HepG2 (cell line): ENCODE data around the gene SEMA6B. TPM values are rescaled to one million over a fixed set of nuclear protein-coding genes. Genes with fewer than 3 reads are reported as not detected.

ENCODE experiments used
- BCL6 ChIP-seq: IDR thresholded peaks from 2 replicates; pipeline ENCODE4 v1.6.1; 2016; ENCODE audit warnings: missing genetic modification reagents, missing compliant biosample characterization
- CBFB ChIP-seq: sonication (generic); formaldehyde crosslinking; IDR thresholded peaks from 2 replicates; pipeline ENCODE4 v1.4.0; 2020; ENCODE audit warnings: missing genetic modification reagents
- CREB1 ChIP-seq, 2 experiments: fragments of 450-650 bp in 1 of 2; IDR thresholded peaks; 2 replicates each; pipeline ENCODE4 v1.6.1; 2016 to 2017; ENCODE audit warnings: control low read depth in 1 of 2, mild to moderate bottlenecking in 1 of 2, missing compliant biosample characterization in 1 of 2, missing genetic modification characterization in 1 of 2
- DR1 ChIP-seq: sonication (generic); formaldehyde crosslinking; IDR thresholded peaks from 2 replicates; pipeline ENCODE4 v1.8.0; 2021; ENCODE audit warnings: mild to moderate bottlenecking, missing genetic modification reagents, inconsistent platforms
- NAIF1 ChIP-seq: sonication (generic); formaldehyde crosslinking; IDR thresholded peaks from 2 replicates; pipeline ENCODE4 v1.5.0; 2020; ENCODE audit warnings: mild to moderate bottlenecking, missing genetic modification reagents, borderline replicate concordance
- SALL2 ChIP-seq: sonication (generic); formaldehyde crosslinking; IDR thresholded peaks from 2 replicates; pipeline ENCODE4 v1.8.1; 2023; ENCODE audit warnings: mild to moderate bottlenecking, missing genetic modification reagents, inconsistent platforms
- STAT5B ChIP-seq: sonication (generic); formaldehyde crosslinking; IDR thresholded peaks from 2 replicates; pipeline ENCODE4 v1.4.0; 2020; ENCODE audit warnings: missing genetic modification reagents
- TCF7 ChIP-seq: sonication (generic); IDR thresholded peaks from 2 replicates; pipeline ENCODE4 v1.6.1; 2016; ENCODE audit warnings: antibody characterized with exemption, low read depth
- THYN1 ChIP-seq: sonication (generic); formaldehyde crosslinking; IDR thresholded peaks from 2 replicates; pipeline ENCODE4 v1.8.1; 2023; ENCODE audit warnings: low read depth, mild to moderate bottlenecking, moderate library complexity, missing genetic modification reagents, borderline replicate concordance
- ZFY ChIP-seq: sonication (generic); formaldehyde crosslinking; IDR thresholded peaks from 2 replicates; pipeline ENCODE4 v1.4.0; 2020; ENCODE audit warnings: missing genetic modification reagents
- ZFYVE20 ChIP-seq: sonication (generic); formaldehyde crosslinking; IDR thresholded peaks from 2 replicates; pipeline ENCODE4 v1.8.0; 2023; ENCODE audit warnings: low read depth, mild to moderate bottlenecking, moderate library complexity, missing genetic modification reagents, borderline replicate concordance
- ZNF629 ChIP-seq: sonication (generic); formaldehyde crosslinking; conservative IDR thresholded peaks from 2 replicates; pipeline ENCODE4 v1.5.0; 2020; ENCODE audit warnings: missing genetic modification reagents
- polyA plus RNA-seq, 8 experiments: library from polyadenylated mRNA; depleted of rRNA in 3 of 8; stranded (reverse) in 7 of 8; unstranded in 1 of 8; fragments of >200 nt; fragmentation: Illumina TruSeq in 4 of 8; extraction: Trizol in 4 of 8; gene quantifications; 2 replicates each; pipeline versions ENCODE4 v1.2.1 to v1.2.3, GENCODE V29; 2011 to 2016; ENCODE audit warnings: low read depth in 4 of 8, missing spikeins in 1 of 8, mixed read lengths in 1 of 8; ENCODE audit not compliant: insufficient read depth in 1 of 8
- total RNA-seq, 5 experiments: library from RNA; depleted of rRNA; stranded (reverse); fragments of >200 nt; fragmentation: Illumina TruSeq; extraction: Trizol; gene quantifications; 2 replicates each; pipeline ENCODE4 v1.2.3, GENCODE V29; 2016; ENCODE audit warnings: low read depth in 1 of 5
- TF ChIP-seq, protein P1 (sequence below): sonication (generic); formaldehyde crosslinking; IDR thresholded peaks from 2 replicates; pipeline ENCODE4 v1.5.1; 2020; ENCODE audit warnings: mild to moderate bottlenecking, missing genetic modification reagents, borderline replicate concordance
- TF ChIP-seq, protein P2 (sequence below): sonication (generic); formaldehyde crosslinking; IDR thresholded peaks from 2 replicates; pipeline ENCODE4 v1.4.0; 2020; ENCODE audit warnings: missing genetic modification reagents
- TF ChIP-seq, protein P3 (sequence below): sonication (generic); formaldehyde crosslinking; IDR thresholded peaks from 2 replicates; pipeline ENCODE4 v1.5.0; 2020; ENCODE audit warnings: missing genetic modification reagents
- TF ChIP-seq, protein P4 (sequence below): fragments of 450-650 bp; IDR thresholded peaks from 2 replicates; pipeline ENCODE4 v1.6.1; 2017
- TF ChIP-seq, protein P5 (sequence below): sonication (generic); formaldehyde crosslinking; IDR thresholded peaks from 2 replicates; pipeline ENCODE4 v1.8.0; 2022; ENCODE audit warnings: missing genetic modification reagents, low read depth, mild to moderate bottlenecking, borderline replicate concordance
- TF ChIP-seq, protein P6 (sequence below): sonication (generic); formaldehyde crosslinking; IDR thresholded peaks from 2 replicates; pipeline ENCODE4 v1.4.0; 2020; ENCODE audit warnings: missing genetic modification reagents

The SEMA6B gene
- total and polyA plus RNA-seq, 2 of the 13 experiments (the other 11 are each of a cell fraction or from before 2014, with no cell fraction given) = 45.5 to 67.1 TPM

DNA sequence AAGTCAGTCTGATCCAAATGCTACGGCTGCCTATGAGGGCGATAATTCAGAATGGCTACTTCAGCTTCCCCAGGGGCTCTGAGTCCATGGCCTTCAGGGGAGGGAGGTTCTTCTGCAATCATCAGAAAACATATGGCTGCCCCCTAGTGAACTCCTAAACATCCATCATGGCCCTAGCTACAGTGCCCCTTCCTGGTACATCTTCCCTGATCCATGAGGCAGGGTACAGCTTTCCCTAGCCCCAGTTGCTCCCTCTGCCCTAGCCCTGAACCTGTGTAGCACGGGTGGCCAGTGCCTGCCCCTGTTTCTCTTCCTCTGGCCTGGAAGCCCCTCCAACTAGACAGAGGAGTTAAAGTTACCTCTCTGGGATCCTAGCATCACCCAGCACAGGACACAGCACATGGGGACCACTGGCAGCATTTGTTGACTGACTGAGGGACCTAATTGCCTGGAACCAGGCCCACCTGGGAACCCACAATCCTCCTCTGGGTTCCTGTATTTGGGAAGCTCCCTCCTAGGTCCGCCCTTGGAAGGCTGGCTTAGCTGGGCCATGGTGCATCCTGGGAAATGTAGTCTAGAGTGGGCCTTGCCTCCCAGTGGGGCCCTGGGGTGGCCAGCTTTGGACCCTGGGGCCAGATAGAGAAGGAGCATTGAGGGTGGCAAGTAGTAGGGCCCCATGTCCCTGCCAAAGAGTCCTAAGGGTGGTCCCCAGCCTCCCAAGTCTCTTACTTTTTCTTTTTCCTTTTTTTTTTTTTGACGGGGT lies 17.7 kb upstream of the SEMA6B start (continued):
- no peak for TF ChIP-seq NAIF1
- TF ChIP-seq DR1 (CRISPR knock-in tag) = no peak
- TF ChIP-seq, protein P1, sequence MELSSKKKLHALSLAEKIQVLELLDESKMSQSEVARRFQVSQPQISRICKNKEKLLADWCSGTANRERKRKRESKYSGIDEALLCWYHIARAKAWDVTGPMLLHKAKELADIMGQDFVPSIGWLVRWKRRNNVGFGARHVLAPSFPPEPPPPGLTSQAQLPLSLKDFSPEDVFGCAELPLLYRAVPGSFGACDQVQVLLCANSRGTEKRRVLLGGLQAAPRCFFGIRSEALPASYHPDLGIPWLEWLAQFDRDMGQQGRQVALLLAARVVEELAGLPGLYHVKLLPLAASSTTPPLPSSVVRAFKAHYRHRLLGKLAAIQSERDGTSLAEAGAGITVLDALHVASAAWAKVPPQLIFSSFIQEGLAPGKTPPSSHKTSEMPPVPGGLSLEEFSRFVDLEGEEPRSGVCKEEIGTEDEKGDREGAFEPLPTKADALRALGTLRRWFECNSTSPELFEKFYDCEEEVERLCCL (CRISPR knock-in tag) = no peak
- TF ChIP-seq, protein P2, sequence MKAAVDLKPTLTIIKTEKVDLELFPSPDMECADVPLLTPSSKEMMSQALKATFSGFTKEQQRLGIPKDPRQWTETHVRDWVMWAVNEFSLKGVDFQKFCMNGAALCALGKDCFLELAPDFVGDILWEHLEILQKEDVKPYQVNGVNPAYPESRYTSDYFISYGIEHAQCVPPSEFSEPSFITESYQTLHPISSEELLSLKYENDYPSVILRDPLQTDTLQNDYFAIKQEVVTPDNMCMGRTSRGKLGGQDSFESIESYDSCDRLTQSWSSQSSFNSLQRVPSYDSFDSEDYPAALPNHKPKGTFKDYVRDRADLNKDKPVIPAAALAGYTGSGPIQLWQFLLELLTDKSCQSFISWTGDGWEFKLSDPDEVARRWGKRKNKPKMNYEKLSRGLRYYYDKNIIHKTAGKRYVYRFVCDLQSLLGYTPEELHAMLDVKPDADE (CRISPR knock-in tag) = no peak
- TF ChIP-seq ZFYVE20 = no peak
- no peak for TF ChIP-seq TCF7
- TF ChIP-seq, protein P3, sequence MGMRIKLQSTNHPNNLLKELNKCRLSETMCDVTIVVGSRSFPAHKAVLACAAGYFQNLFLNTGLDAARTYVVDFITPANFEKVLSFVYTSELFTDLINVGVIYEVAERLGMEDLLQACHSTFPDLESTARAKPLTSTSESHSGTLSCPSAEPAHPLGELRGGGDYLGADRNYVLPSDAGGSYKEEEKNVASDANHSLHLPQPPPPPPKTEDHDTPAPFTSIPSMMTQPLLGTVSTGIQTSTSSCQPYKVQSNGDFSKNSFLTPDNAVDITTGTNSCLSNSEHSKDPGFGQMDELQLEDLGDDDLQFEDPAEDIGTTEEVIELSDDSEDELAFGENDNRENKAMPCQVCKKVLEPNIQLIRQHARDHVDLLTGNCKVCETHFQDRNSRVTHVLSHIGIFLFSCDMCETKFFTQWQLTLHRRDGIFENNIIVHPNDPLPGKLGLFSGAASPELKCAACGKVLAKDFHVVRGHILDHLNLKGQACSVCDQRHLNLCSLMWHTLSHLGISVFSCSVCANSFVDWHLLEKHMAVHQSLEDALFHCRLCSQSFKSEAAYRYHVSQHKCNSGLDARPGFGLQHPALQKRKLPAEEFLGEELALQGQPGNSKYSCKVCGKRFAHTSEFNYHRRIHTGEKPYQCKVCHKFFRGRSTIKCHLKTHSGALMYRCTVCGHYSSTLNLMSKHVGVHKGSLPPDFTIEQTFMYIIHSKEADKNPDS (CRISPR knock-in tag) = 0 out of 2 replicates have a peak, but pooled peaks have one; percentile 36
- no peak for TF ChIP-seq CBFB (CRISPR knock-in tag)
- TF ChIP-seq, protein P4, sequence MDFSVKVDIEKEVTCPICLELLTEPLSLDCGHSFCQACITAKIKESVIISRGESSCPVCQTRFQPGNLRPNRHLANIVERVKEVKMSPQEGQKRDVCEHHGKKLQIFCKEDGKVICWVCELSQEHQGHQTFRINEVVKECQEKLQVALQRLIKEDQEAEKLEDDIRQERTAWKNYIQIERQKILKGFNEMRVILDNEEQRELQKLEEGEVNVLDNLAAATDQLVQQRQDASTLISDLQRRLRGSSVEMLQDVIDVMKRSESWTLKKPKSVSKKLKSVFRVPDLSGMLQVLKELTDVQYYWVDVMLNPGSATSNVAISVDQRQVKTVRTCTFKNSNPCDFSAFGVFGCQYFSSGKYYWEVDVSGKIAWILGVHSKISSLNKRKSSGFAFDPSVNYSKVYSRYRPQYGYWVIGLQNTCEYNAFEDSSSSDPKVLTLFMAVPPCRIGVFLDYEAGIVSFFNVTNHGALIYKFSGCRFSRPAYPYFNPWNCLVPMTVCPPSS = no peak
- TF ChIP-seq STAT5B (CRISPR knock-in tag) = no peak
- TF ChIP-seq SALL2 = no peak
- TF ChIP-seq, protein P5, sequence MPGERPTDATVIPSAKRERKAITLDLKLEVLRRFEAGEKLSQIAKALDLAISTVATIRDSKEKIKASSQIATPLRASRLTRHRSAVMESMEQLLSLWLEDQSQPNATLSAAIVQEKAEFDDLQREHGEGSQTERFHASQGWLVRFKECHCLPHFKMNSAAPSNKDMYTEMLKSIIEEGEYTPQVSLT (CRISPR knock-in tag) = no peak
- no peak for TF ChIP-seq CREB1 (IDR thresholded peaks at IDR 0.05)
- no peak for TF ChIP-seq CREB1 (CRISPR knock-in tag; IDR thresholded peaks at IDR 0.05)
- TF ChIP-seq BCL6 (CRISPR knock-in tag) = no peak
- TF ChIP-seq ZNF629 (CRISPR knock-in tag) = no peak
- TF ChIP-seq ZFY (CRISPR knock-in tag) = peak; percentile 27; the same call in 1 of the 2 replicates
- TF ChIP-seq, protein P6, sequence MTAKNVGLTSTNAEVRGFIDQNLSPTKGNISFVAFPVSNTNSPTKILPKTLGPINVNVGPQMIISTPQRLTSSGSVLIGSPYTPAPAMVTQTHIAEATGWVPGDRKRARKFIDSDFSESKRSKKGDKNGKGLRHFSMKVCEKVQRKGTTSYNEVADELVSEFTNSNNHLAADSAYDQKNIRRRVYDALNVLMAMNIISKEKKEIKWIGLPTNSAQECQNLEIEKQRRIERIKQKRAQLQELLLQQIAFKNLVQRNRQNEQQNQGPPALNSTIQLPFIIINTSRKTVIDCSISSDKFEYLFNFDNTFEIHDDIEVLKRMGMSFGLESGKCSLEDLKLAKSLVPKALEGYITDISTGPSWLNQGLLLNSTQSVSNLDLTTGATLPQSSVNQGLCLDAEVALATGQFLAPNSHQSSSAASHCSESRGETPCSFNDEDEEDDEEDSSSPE (CRISPR knock-in tag) = no peak
- TF ChIP-seq THYN1 (CRISPR knock-in tag) = no peak
